GM23338 (cell line): ENCODE measurements around the gene CTNNA1.

ENCODE experiments used
- EZH2phosphoT487 ChIP-seq: fragments of 200-600 bp; sonication (generic); IDR thresholded peaks from one replicate; pipeline ENCODE4 v1.8.1; 2018; ENCODE audit warnings: antibody characterized with exemption; ENCODE audit not compliant: unreplicated experiment
- POLR2AphosphoS5 ChIP-seq: IDR thresholded peaks from 2 replicates; pipeline ENCODE4 v1.6.1; 2016; ENCODE audit warnings: antibody characterized with exemption, low read depth
- ZNF114 ChIP-seq: fragments of 250-450 bp; sonication (Bioruptor Pico); IDR thresholded peaks from 2 replicates; pipeline ENCODE4 v1.5.0; 2020; ENCODE audit warnings: mild to moderate bottlenecking, moderate library complexity
- ZNF331 ChIP-seq: fragments of 250-450 bp; sonication (Bioruptor Pico); IDR thresholded peaks from 2 replicates; pipeline ENCODE4 v1.5.0; 2020; ENCODE audit warnings: low read depth, mild to moderate bottlenecking, moderate library complexity
- TF ChIP-seq, protein P1 (sequence below), 2 experiments: fragments of 200-600 bp in 1 of 2; sonication (generic) in 1 of 2; conservative IDR thresholded peaks; 2 replicates each; pipeline versions ENCODE4 v1.5.1 to v1.6.1; 2016 to 2017; ENCODE audit warnings: antibody characterized with exemption in 2 of 2, low read depth in 2 of 2, mild to moderate bottlenecking in 2 of 2, moderate library complexity in 1 of 2
- TF ChIP-seq, protein P2 (sequence below): IDR thresholded peaks from one replicate; pipeline ENCODE4 v1.6.1; 2018; ENCODE audit warnings: antibody characterized with exemption; ENCODE audit not compliant: unreplicated experiment

DNA sequence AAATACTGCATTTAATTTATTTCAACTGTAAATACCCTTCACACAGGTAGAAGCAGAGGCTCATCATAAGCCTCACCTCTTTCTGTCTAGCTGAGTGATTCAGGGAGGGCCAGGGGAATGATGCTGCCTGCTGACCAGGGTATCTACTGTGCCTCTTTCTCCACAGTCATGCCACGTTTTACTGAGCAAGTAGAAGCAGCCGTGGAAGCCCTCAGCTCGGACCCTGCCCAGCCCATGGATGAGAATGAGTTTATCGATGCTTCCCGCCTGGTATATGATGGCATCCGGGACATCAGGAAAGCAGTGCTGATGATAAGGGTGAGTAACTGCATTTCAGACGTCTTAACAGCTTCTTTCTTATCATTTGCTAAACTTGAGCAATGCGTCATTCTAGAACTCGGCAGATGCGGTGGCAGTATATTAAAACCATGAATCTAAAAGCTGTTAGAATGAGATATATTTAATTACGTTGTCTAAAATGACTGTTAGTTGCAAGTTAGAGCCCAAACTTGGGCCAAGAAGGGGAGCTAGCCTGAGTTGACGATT, 171.9 kb downstream of the CTNNA1 start:
- TF ChIP-seq, protein P1, sequence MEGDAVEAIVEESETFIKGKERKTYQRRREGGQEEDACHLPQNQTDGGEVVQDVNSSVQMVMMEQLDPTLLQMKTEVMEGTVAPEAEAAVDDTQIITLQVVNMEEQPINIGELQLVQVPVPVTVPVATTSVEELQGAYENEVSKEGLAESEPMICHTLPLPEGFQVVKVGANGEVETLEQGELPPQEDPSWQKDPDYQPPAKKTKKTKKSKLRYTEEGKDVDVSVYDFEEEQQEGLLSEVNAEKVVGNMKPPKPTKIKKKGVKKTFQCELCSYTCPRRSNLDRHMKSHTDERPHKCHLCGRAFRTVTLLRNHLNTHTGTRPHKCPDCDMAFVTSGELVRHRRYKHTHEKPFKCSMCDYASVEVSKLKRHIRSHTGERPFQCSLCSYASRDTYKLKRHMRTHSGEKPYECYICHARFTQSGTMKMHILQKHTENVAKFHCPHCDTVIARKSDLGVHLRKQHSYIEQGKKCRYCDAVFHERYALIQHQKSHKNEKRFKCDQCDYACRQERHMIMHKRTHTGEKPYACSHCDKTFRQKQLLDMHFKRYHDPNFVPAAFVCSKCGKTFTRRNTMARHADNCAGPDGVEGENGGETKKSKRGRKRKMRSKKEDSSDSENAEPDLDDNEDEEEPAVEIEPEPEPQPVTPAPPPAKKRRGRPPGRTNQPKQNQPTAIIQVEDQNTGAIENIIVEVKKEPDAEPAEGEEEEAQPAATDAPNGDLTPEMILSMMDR (conservative IDR thresholded peaks at IDR 0.05; ENCODE audit: low read depth in 2 of 2): no peak
- no peak for TF ChIP-seq EZH2phosphoT487
- TF ChIP-seq POLR2AphosphoS5: no peak
- no peak for TF ChIP-seq ZNF331 (CRISPR knock-in tag)
- TF ChIP-seq, protein P2, sequence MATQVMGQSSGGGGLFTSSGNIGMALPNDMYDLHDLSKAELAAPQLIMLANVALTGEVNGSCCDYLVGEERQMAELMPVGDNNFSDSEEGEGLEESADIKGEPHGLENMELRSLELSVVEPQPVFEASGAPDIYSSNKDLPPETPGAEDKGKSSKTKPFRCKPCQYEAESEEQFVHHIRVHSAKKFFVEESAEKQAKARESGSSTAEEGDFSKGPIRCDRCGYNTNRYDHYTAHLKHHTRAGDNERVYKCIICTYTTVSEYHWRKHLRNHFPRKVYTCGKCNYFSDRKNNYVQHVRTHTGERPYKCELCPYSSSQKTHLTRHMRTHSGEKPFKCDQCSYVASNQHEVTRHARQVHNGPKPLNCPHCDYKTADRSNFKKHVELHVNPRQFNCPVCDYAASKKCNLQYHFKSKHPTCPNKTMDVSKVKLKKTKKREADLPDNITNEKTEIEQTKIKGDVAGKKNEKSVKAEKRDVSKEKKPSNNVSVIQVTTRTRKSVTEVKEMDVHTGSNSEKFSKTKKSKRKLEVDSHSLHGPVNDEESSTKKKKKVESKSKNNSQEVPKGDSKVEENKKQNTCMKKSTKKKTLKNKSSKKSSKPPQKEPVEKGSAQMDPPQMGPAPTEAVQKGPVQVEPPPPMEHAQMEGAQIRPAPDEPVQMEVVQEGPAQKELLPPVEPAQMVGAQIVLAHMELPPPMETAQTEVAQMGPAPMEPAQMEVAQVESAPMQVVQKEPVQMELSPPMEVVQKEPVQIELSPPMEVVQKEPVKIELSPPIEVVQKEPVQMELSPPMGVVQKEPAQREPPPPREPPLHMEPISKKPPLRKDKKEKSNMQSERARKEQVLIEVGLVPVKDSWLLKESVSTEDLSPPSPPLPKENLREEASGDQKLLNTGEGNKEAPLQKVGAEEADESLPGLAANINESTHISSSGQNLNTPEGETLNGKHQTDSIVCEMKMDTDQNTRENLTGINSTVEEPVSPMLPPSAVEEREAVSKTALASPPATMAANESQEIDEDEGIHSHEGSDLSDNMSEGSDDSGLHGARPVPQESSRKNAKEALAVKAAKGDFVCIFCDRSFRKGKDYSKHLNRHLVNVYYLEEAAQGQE: no peak
- no peak for TF ChIP-seq ZNF114 (CRISPR knock-in tag)
